Esophagus muscularis mucosa (tissue), 4 donors: ENCODE data around the gene GLRX5. TPM values are rescaled to one million over a fixed set of nuclear protein-coding genes. Genes with fewer than 3 reads are reported as not detected.
"Not testable (repeated sequence)": the region's sequence is repeated elsewhere in the genome, so short reads cannot be mapped to it uniquely, and the experiment has no call there.

ENCODE experiments used
- DNase-seq: peaks from one replicate; pipeline ENCODE4 v3.0.0-alpha.2; 2017; ENCODE audit errors: extremely low spot score
- H3K27ac ChIP-seq, 4 donors: fragments of 200-600 bp; sonication (generic); replicated peaks in 1 of 4; 1 replicate in 3 of 4; 2 replicates in 1 of 4; pipeline ENCODE4 v1.5.1; 2016 to 2019; ENCODE audit warnings: mild to moderate bottlenecking in 1 of 4
- H3K27me3 ChIP-seq, 4 donors: fragments of 200-600 bp; sonication (generic); one replicate each; pipeline versions ENCODE4 v1.5.1 to v1.6.0; 2016 to 2019
- H3K36me3 ChIP-seq, 4 donors: fragments of 200-600 bp; sonication (generic); one replicate each; pipeline ENCODE4 v1.5.1; 2016 to 2019
- H3K4me1 ChIP-seq, 4 donors: fragments of 200-600 bp; sonication (generic); one replicate each; pipeline ENCODE4 v1.5.1; 2016 to 2019
- H3K4me3 ChIP-seq, 4 donors: fragments of 200-600 bp; sonication (generic); 1 replicate in 2 of 4; 2 replicates in 2 of 4; pipeline ENCODE4 v1.5.1; 2016 to 2019; ENCODE audit warnings: mild to moderate bottlenecking in 4 of 4, moderate library complexity in 1 of 4
- H3K9me3 ChIP-seq, 4 donors: fragments of 200-600 bp; sonication (generic); 1 replicate in 3 of 4; 2 replicates in 1 of 4; pipeline ENCODE4 v1.5.1; 2016 to 2019
- CTCF ChIP-seq, 3 experiments: fragments of 200-600 bp in 2 of 3; fragments of 450-650 bp in 1 of 3; sonication (generic) in 2 of 3; IDR thresholded peaks; one replicate each; pipeline ENCODE4 v1.5.1; 2017 to 2019; ENCODE audit warnings: antibody characterized with exemption in 3 of 3, mild to moderate bottlenecking in 2 of 3, moderate library complexity in 1 of 3
- EP300 ChIP-seq: sonication (generic); formaldehyde crosslinking; IDR thresholded peaks from one replicate; pipeline ENCODE4 v1.6.1; 2017; ENCODE audit warnings: antibody characterized with exemption
- POLR2A ChIP-seq: fragments of 450-650 bp; IDR thresholded peaks from one replicate; pipeline ENCODE4 v1.6.1; 2017; ENCODE audit warnings: antibody characterized with exemption, moderate library complexity, mild to moderate bottlenecking, low read depth
- POLR2AphosphoS5 ChIP-seq, 2 donors: sonication (generic); formaldehyde crosslinking; IDR thresholded peaks; one replicate each; pipeline ENCODE4 v1.6.1; 2017; ENCODE audit warnings: antibody characterized with exemption in 2 of 2
- WGBS: methylation state at CpG from one replicate; pipeline ENCODE4 v1.1.5; 2018; 5-methylcytosine and 5-hydroxymethylcytosine counted together
- intact Hi-C: fragments of 100-400 bp; cut with DNase I; formaldehyde crosslinking; loops from one replicate; pipeline ENCODE4 v1.15.1; 2023
- small RNA-seq, 3 donors: library from RNA; depleted of rRNA; stranded (forward); fragments of <200 nt; gene quantifications; one replicate each; pipeline ENCODE3, GENCODE V24; 2016
- total RNA-seq, 4 donors: library from RNA; depleted of rRNA; stranded (reverse); fragments of >200 nt; gene quantifications; one replicate each; pipeline versions ENCODE4 v1.1.0 to v1.2.1, GENCODE V29; 2016

GLRX5 gene
- total RNA-seq, 4 donors from 2014 or later: 34.3 to 51.5 (median 43.5) TPM

- no peak overlapping the region for H3K27ac ChIP-seq
- H3K4me3 ChIP-seq: no peak overlapping the region
- H3K27me3 ChIP-seq: peaks cover 0 to 22% (median 0%) of the 10 kb centered on the region in 4 donors
- TF ChIP-seq POLR2A (no peak), CTCF (IDR thresholded peaks at IDR 0.05) (no peak), POLR2AphosphoS5 (IDR thresholded peaks at IDR 0.05) (no peak), EP300 (no peak)
- DNase-seq: no peak
- H3K36me3 ChIP-seq: no peaks in the 10 kb centered on the region
- no peaks in the 10 kb centered on the region for H3K4me1 ChIP-seq
- intact Hi-C loops: no loop called here
- WGBS: 75% methylated on average over 6 of the region's 6 CpGs
- peaks cover 0 to 10% (median 4%) of the 10 kb centered on the region in 4 donors for H3K9me3 ChIP-seq
Measured at GRCh38 chr14:95585953-95586620, 51.2 kb downstream of the GLRX5 start.

GRCh38 chr14:95591182-95591581 lies 56.3 kb downstream of the GLRX5 start:
- DNase-seq, H3K36me3 ChIP-seq, H3K9me3 ChIP-seq, H3K27ac ChIP-seq, H3K4me3 ChIP-seq, intact Hi-C loops, H3K4me1 ChIP-seq: not testable (repeated sequence)
- WGBS: 96% methylated on average over 3 of the region's 3 CpGs
- H3K27me3 ChIP-seq: peaks cover 0 to 29% (median 0%) of the 10 kb centered on the region in 4 donors

Small RNA genes lying within 50 kb of the gene (small RNA-seq; reads per million reads assigned to genes)
- 0.51 to 2.0 (median 1.4) reads per million in 3 donors for gene SCARNA13

Other genes starting within 250 kb of the GLRX5 start
- gene CLMN, start 215.1 kb upstream of the GLRX5 start, total RNA-seq: 1 to 10 TPM; 6.5 to 10.0 (median 7.9) TPM
- gene SYNE3, start 18.4 kb upstream of the GLRX5 start, total RNA-seq: 10 to 100 TPM; 14.4 to 18.7 (median 16.6) TPM
- not detected for gene TCL1B, start 151.4 kb downstream of the GLRX5 start, total RNA-seq
- gene TCL1A, start 179.1 kb downstream of the GLRX5 start, total RNA-seq: under 1 TPM in 1 of 4 donors, not detected in 3; 0.99 TPM